Activated naive CD4-positive, alpha-beta T cell treated with anti-CD3 and anti-CD28 coated beads, Interleukin-2, amount 10 ng/mL, durations not matched to agents 7 days and 5 days (primary cell): ENCODE data around the gene KAT8.

Experiments
- CTCF ChIA-PET: fragments of 350-600 bp; sonication (Branson Sonifier 250); formaldehyde crosslinking; loops from one replicate; lab custom pipeline; 2021; ENCODE audit warnings: antibody characterized with exemption; lab: Charles Lee
- DNase-seq: peaks from one replicate; pipeline ENCODE4 v3.0.0-alpha.2; 2020
- H3K27ac Mint-ChIP-seq: one replicate; pipeline ENCODE4 v1.8.0; 2021; ENCODE audit warnings: mild to moderate bottlenecking, moderate library complexity, mixed read lengths
- H3K27me3 Mint-ChIP-seq: one replicate; pipeline ENCODE4 v1.8.0; 2021; ENCODE audit warnings: mild to moderate bottlenecking, mixed read lengths
- H3K36me3 Mint-ChIP-seq: one replicate; pipeline ENCODE4 v1.8.0; 2021; ENCODE audit warnings: mixed read lengths
- H3K4me1 Mint-ChIP-seq: one replicate; pipeline ENCODE4 v1.8.0; 2021; ENCODE audit warnings: mixed read lengths
- H3K4me3 Mint-ChIP-seq: one replicate; pipeline ENCODE4 v1.8.0; 2021; ENCODE audit warnings: mild to moderate bottlenecking, moderate library complexity, mixed read lengths
- H3K9me3 Mint-ChIP-seq: one replicate; pipeline ENCODE4 v1.8.0; 2021; ENCODE audit warnings: mixed read lengths

Gene KAT8

DNA sequence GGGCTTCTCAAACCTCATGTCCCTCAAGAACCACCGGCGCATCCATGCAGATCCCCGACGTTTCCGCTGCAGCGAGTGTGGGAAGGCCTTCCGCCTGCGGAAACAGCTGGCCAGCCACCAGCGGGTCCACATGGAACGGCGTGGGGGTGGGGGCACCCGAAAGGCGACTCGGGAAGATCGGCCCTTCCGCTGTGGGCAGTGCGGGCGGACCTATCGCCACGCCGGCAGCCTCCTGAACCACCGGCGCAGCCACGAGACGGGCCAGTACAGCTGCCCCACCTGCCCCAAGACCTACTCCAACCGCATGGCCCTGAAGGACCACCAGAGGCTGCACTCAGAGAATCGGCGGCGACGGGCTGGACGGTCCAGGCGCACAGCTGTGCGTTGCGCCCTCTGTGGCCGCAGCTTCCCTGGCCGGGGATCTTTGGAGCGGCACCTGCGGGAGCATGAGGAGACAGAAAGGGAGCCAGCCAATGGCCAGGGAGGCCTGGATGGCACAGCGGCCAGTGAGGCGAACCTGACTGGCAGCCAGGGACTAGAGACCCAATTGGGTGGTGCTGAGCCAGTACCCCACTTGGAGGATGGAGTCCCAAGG is 37.3 kb upstream of the KAT8 start:
- DNase-seq = no peak
- CTCF ChIA-PET = no interaction called here
- H3K4me1 Mint-ChIP-seq = peaks cover 23% of the 10 kb centered on the region
- H3K36me3 Mint-ChIP-seq = peaks cover 37% of the 10 kb centered on the region
- H3K4me3 Mint-ChIP-seq = no peak overlapping the region
- no peaks in the 10 kb centered on the region for H3K9me3 Mint-ChIP-seq
- H3K27ac Mint-ChIP-seq = no peak overlapping the region
- H3K27me3 Mint-ChIP-seq = no peaks in the 10 kb centered on the region

DNA sequence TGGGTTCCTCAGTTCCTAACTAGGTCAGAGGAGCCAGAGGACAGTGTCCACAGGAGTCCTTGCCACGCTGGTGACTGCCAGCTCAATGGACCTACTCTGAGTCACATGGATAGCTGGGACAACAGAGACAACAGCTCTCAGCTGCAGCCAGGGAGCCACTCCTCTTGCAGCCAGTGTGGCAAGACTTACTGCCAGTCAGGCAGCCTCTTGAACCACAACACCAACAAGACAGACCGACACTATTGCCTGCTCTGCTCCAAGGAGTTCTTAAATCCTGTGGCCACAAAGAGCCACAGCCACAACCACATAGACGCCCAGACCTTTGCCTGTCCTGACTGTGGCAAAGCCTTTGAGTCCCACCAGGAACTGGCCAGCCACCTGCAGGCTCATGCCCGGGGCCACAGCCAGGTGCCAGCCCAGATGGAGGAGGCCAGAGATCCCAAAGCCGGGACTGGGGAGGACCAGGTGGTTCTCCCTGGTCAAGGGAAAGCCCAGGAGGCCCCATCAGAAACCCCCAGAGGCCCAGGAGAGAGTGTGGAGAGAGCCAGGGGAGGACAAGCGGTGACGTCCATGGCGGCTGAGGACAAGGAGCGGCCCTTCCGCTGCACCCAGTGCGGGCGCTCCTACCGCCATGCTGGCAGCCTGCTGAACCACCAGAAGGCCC is 36.6 kb upstream of the KAT8 start:
- peaks cover 15% of the 10 kb centered on the region for H3K4me1 Mint-ChIP-seq
- H3K36me3 Mint-ChIP-seq = peaks cover 37% of the 10 kb centered on the region
- no peaks in the 10 kb centered on the region for H3K9me3 Mint-ChIP-seq
- no peaks in the 10 kb centered on the region for H3K27me3 Mint-ChIP-seq
- no peak for DNase-seq
- H3K27ac Mint-ChIP-seq = peak overlapping the region; percentile 5
- H3K4me3 Mint-ChIP-seq = no peak overlapping the region
- CTCF ChIA-PET = no interaction called here

DNA sequence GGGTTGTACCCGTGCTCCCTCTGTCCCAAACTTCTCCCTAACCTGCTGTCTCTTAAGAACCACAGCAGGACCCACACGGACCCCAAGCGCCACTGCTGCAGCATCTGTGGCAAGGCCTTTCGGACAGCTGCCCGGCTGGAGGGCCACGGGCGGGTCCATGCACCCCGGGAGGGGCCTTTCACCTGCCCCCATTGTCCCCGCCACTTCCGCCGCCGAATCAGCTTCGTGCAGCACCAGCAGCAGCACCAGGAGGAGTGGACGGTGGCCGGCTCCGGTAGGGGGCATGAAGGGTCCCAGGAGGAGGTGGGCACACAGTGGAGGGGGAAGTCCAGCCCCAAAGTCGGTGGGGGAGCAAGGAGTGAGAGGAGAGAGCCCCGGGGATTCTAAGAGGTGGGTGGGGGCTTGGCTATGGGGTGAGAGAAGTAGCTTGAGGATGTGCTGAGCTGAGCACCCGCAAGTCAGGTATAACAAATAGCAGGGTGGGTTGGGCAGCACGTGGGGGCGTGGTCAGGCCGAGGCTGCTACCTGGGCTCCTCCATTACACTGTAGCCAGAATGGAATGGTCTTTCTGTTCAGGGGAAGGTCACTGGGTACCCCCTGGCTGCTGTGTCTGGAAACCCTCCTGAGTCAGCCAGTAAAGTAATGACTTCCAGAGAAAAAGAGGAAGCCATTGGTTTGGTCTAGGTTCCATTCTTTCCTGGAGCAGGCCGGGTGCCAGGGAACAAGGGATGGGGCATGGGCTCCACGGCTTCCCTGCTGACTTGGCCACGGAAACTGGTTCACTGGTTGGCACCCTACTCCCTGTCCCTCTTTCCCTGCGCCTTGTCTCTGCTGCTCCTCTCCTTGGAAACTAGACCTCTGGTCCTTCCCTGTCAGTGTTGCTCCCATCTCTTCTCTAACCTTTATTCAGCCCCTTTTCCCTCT is 35.8 kb upstream of the KAT8 start:
- H3K36me3 Mint-ChIP-seq = peaks cover 35% of the 10 kb centered on the region
- H3K4me3 Mint-ChIP-seq = no peak overlapping the region
- peaks cover 11% of the 10 kb centered on the region for H3K4me1 Mint-ChIP-seq
- H3K27ac Mint-ChIP-seq = no peak overlapping the region
- no peaks in the 10 kb centered on the region for H3K27me3 Mint-ChIP-seq
- no peaks in the 10 kb centered on the region for H3K9me3 Mint-ChIP-seq
- no peak for DNase-seq
- CTCF ChIA-PET = interaction anchor here (0.9 kb wide), 1 partner anchor 128 kb away, joined by 3 read pairs; no protein-coding TSS in a partner anchor

DNA sequence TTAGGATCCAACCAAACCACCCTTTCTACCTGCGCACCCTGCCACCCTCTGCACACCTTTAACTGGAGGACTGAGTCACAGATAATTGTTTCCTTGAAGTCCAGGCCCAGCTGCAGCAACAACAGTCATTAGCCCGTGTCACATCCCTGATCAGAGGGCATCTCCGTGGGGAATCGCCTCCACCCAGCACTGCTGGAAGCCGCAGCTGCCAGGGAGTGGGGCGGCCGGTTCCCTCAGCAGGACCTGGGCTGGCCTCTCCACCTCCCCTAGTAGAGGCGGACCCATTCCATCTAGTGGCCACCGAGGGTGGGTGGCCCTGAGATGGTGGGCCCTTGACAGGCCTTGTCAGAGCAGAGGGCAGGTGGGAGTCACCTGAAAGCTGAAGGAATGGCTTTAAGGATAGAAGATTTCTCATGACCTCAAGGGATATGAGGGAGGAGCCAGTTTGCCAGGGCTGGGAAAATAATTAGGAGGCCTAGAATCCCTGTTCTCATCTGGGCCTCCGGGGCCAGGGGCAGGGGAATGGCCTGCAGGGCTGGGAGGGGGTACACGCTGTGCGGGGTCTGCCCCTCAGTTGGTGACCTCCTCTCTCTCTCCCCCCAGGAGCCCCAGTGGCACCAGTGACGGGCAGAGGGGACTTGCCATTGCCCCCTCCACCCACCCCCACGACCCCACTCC is 35.0 kb upstream of the KAT8 start:
- Mint-ChIP-seq H3K9me3 (no peaks in the 10 kb centered on the region), H3K36me3 (peaks cover 33% of the 10 kb centered on the region), H3K27ac (peak overlapping the region; percentile 33), H3K4me3 (no peak overlapping the region), H3K27me3 (no peaks in the 10 kb centered on the region), H3K4me1 (peaks cover 11% of the 10 kb centered on the region)
- CTCF ChIA-PET = interaction anchor here (0.9 kb wide), 1 partner anchor 129 kb away, joined by 3 read pairs; no protein-coding TSS in a partner anchor
- no peak for DNase-seq

DNA sequence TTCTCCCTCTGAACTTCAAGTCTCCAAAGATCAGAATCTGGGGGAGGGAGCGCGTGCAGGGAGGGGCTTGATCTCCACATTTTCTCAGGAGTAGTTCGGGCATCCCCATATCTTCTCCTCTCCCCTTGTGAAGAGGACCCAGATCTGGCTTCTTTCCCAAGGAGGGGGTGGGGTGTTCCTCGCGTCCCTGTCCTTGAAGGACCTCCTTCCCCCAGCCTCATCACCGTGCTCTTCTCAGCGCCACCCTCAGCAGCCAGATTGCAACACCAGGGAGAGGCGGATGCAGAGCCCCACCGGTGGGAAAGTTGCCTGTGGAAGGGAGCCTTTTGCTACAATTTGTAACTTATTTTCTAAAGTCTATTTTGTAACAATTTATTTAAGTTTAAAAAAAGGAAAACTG is 34.4 kb upstream of the KAT8 start:
- Mint-ChIP-seq H3K27me3 (no peaks in the 10 kb centered on the region), H3K9me3 (no peaks in the 10 kb centered on the region), H3K36me3 (peaks cover 27% of the 10 kb centered on the region), H3K27ac (no peak overlapping the region), H3K4me1 (peaks cover 8% of the 10 kb centered on the region), H3K4me3 (no peak overlapping the region)
- CTCF ChIA-PET = no interaction called here
- no peak for DNase-seq

DNA sequence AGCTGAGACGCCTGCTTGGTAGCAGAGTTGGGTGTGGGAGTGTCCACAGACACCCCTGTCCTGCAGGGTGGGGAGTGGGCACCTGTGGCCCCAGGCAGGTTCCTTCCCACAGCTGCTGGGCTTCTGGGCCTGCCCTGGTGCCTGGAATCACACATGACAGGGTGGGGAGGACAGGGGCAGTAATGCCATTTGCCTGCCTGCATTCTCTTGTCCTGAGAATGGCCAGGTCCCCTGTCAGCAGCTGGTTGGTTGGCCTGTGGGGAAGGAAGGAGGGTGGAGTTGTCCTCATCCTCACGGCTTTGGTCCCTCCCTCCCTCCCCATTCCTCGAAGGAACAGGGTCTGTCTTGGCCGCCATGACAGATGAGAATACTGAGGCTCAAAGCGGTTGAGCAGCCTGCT is 33.9 kb upstream of the KAT8 start:
- no peak overlapping the region for H3K27ac Mint-ChIP-seq
- DNase-seq = no peak
- CTCF ChIA-PET = no interaction called here

DNA sequence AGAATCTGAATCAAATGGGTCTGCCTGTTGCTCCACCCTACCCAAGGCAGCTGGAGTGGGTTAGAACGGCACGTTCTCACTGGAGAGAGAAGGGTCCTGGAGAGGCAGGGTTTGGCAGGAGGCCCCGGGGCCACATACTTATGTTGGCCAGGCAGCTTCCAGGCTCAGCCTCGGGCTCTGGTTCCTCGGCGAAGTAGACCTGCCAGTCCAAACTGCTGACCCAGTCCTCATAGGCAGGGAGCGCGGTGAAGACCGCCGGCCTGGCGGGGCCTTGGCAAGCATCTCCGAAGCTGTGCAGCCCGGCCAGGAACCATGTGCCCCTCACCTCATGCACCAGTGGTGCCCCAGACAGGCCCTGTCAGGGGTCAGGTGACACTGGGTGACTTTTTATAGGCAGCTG is 33.5 kb upstream of the KAT8 start:
- no peak overlapping the region for H3K27ac Mint-ChIP-seq
- H3K27me3 Mint-ChIP-seq = no peaks in the 10 kb centered on the region
- no peak overlapping the region for H3K4me3 Mint-ChIP-seq
- peaks cover 20% of the 10 kb centered on the region for H3K36me3 Mint-ChIP-seq
- no peak for DNase-seq
- CTCF ChIA-PET = no interaction called here
- no peaks in the 10 kb centered on the region for H3K9me3 Mint-ChIP-seq
- peaks cover 8% of the 10 kb centered on the region for H3K4me1 Mint-ChIP-seq

More for the DNA sequence above, 33.9 kb upstream of the KAT8 start:
- Mint-ChIP-seq H3K4me3 (no peak overlapping the region), H3K36me3 (peaks cover 24% of the 10 kb centered on the region), H3K9me3 (no peaks in the 10 kb centered on the region), H3K27me3 (no peaks in the 10 kb centered on the region), H3K4me1 (peaks cover 8% of the 10 kb centered on the region)

DNA sequence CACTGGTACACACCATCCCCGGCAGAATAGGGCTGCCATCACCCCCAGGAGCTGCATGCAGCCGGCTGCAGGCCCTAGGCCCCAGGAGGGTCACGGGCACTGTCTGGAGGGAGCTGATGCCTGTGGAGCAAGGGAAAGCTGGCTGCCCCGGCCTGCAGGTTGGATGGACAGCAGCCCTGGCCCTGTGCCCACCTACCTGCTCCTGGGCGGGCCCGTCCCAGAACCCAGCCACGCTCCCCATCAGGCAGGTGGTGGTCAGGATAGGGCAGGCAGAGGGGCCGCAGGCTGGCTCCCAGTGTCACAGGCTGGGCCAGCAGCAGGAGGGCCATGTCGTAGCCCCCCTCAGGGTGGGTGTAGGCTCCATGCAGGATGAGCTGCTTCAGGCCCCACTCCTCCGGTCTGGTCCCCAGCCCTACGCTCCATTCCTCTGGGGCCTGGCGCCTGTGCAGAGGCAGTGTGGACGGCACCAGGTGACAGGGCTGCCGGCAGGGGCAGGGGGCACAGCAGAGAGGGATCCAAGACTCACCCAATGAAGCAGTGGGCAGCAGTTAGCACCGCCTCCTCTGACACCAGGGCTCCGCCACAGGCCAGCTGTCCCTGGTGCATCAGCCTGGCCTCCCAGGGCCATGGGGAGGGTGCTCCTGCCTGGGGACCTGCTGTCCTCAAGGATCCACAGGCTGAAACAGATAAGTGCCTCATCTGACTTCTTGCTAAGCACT is 32.7 kb upstream of the KAT8 start:
- H3K4me1 Mint-ChIP-seq = peaks cover 5% of the 10 kb centered on the region
- no peaks in the 10 kb centered on the region for H3K9me3 Mint-ChIP-seq
- CTCF ChIA-PET = no interaction called here
- DNase-seq = no peak
- no peaks in the 10 kb centered on the region for H3K27me3 Mint-ChIP-seq
- no peak overlapping the region for H3K27ac Mint-ChIP-seq
- no peak overlapping the region for H3K4me3 Mint-ChIP-seq
- peaks cover 17% of the 10 kb centered on the region for H3K36me3 Mint-ChIP-seq

DNA sequence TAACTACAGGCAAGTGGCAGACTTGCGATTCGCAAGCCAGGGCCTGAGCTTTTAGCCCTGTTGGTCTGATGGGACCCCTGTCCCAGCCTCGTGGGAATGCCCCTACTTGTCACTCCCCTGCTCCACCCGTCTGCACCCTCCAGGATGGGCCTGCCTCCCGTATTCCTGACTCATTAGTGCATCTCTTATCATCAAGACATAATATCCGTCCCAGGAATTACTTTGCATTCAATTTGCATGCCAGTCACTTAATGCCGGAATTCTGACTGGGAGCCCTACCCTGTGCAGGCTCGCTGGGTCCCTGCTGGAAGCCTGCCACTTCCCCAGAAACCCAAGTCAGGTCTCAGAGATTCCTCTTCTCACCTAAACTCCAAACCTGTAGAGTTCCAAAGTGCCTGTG is 32.1 kb upstream of the KAT8 start:
- Mint-ChIP-seq H3K27me3 (no peaks in the 10 kb centered on the region), H3K4me3 (no peak overlapping the region), H3K36me3 (peaks cover 17% of the 10 kb centered on the region), H3K27ac (no peak overlapping the region), H3K4me1 (peaks cover 5% of the 10 kb centered on the region), H3K9me3 (no peaks in the 10 kb centered on the region)
- DNase-seq = no peak
- CTCF ChIA-PET = interaction anchor here (0.9 kb wide), 1 partner anchor 100 kb away, joined by 3 read pairs; no protein-coding TSS in a partner anchor

DNA sequence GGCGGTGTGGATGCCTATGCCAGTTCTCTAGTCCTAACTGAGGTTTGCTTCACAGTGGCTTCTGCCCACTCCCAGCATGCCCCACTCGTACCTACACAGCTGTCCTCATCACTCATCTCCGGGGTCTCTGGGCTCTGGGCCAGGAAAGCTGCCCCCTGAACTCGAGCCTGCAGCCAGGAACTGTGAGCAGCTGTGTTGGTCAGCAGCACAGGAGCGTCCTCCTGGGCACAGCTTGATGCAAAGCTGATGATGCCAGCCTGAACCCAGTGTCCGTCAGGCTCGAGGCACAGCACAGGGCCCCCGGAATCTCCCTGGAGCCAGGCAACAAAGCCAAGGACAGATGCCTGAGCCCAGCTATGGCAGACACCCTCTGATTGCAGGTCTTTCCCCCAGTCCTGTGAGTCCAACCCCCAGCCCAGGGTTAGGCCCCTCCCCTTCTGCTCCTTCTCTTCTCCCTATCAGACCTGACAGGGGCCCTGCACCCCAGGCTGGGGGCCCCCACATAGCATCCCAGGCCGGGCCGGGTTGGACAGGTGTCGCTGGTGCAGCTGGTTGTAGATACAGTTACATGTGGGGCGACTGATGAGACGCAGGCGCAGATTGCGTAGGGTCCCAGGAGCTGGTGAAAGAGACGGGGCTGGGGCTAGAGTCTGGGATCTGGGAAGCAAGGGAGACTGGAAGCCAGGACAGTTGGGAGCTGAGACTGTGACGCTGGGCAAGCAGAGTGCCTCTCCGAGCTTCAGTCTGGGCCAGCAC is 31.4 kb upstream of the KAT8 start:
- peaks cover 2% of the 10 kb centered on the region for H3K4me1 Mint-ChIP-seq
- DNase-seq = no peak
- H3K4me3 Mint-ChIP-seq = no peak overlapping the region
- CTCF ChIA-PET = interaction anchor here (0.9 kb wide), 1 partner anchor 101 kb away, joined by 3 read pairs; no protein-coding TSS in a partner anchor
- no peaks in the 10 kb centered on the region for H3K9me3 Mint-ChIP-seq
- H3K36me3 Mint-ChIP-seq = peaks cover 18% of the 10 kb centered on the region
- no peak overlapping the region for H3K27ac Mint-ChIP-seq
- H3K27me3 Mint-ChIP-seq = no peaks in the 10 kb centered on the region

DNA sequence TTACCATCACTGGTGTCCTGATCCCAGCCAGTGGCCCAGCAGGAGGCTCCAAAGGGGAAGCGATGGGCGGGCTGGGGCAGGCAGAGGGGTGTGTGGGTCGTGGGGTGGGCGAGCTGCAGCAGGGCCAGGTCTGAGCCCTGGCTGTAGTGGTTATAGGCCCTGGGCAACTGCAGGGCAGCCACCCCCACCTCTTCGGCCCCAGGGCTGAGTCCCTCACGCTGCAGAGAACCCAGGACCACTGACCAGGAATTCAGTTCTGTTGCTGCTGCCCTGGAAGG is 30.9 kb upstream of the KAT8 start:
- CTCF ChIA-PET = no interaction called here

DNA sequence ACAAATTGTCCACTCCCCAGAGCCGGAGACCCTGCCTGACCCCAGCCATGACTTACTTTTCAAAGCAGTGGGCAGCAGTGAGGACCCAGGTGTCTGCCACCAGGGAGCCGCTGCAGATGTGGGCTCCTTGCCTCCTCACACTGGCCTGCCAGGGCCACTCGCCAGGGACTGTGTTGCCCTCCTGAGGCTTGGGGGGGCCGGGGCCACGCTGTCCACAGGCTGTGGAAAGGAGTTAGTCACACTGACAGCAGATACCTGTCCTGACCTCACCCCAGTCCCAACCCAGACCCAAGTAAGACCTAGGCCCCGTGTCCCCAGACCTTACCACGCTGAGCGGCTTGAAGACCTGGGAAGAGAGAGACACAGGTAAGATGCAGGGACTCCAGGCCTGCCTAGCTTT is 30.0 kb upstream of the KAT8 start:
- Mint-ChIP-seq H3K27ac (no peak overlapping the region), H3K4me1 (peaks cover 1% of the 10 kb centered on the region), H3K27me3 (no peaks in the 10 kb centered on the region), H3K36me3 (peaks cover 15% of the 10 kb centered on the region), H3K4me3 (no peak overlapping the region), H3K9me3 (no peaks in the 10 kb centered on the region)
- CTCF ChIA-PET = interaction anchor here (1.8 kb wide), 1 partner anchor 102 kb away, joined by 4 read pairs; the partner anchor contains the start of gene HSD3B7
- DNase-seq = no peak

More for the DNA sequence above, 30.9 kb upstream of the KAT8 start:
- H3K4me1 Mint-ChIP-seq = peaks cover 2% of the 10 kb centered on the region
- peaks cover 19% of the 10 kb centered on the region for H3K36me3 Mint-ChIP-seq
- H3K27me3 Mint-ChIP-seq = no peaks in the 10 kb centered on the region
- H3K27ac Mint-ChIP-seq = no peak overlapping the region
- H3K9me3 Mint-ChIP-seq = no peaks in the 10 kb centered on the region
- no peak overlapping the region for H3K4me3 Mint-ChIP-seq
- DNase-seq = no peak

DNA sequence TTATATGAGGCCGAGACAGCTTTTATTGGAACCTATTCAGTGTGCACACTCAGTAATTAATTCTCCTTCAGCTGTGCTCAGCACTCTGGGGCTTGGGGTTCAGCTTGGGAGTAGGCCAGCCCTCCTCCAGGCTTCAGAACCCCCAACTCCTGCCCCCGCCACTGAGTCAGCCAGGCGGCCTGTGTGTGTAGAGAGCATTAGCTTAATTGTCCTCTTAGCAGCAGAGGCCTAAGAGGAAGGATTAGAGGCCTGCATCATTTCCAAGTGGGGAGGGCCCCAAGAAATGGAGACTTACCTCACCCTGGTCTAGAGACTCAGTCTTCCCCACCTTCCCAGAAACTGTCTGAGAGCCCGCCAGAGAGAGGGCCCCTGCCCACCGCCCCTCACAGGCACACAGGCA is 29.5 kb upstream of the KAT8 start:
- H3K4me1 Mint-ChIP-seq = peaks cover 6% of the 10 kb centered on the region
- peaks cover 14% of the 10 kb centered on the region for H3K36me3 Mint-ChIP-seq
- H3K4me3 Mint-ChIP-seq = no peak overlapping the region
- no peaks in the 10 kb centered on the region for H3K27me3 Mint-ChIP-seq
- CTCF ChIA-PET = interaction anchor here (1.8 kb wide), 1 partner anchor 102 kb away, joined by 4 read pairs; the partner anchor contains the start of gene HSD3B7
- no peak overlapping the region for H3K27ac Mint-ChIP-seq
- no peak for DNase-seq
- H3K9me3 Mint-ChIP-seq = no peaks in the 10 kb centered on the region
